Astrocyte (in vitro differentiated cells and primary cell): ENCODE data around the gene LEPROT.

Experiments
- EZH2 ChIP-seq: IDR thresholded peaks from 2 replicates; pipeline ENCODE4 v1.6.1; 2012; ENCODE audit warnings: mild to moderate bottlenecking, low read length, inconsistent platforms; ENCODE audit not compliant: insufficient read depth
- TF ChIP-seq, protein P1 (sequence below): IDR thresholded peaks from 2 replicates; pipeline ENCODE4 v1.5.1; 2011; ENCODE audit warnings: low read depth, mild to moderate bottlenecking, inconsistent platforms, low read length, moderate library complexity; ENCODE audit not compliant: insufficient read depth

DNA sequence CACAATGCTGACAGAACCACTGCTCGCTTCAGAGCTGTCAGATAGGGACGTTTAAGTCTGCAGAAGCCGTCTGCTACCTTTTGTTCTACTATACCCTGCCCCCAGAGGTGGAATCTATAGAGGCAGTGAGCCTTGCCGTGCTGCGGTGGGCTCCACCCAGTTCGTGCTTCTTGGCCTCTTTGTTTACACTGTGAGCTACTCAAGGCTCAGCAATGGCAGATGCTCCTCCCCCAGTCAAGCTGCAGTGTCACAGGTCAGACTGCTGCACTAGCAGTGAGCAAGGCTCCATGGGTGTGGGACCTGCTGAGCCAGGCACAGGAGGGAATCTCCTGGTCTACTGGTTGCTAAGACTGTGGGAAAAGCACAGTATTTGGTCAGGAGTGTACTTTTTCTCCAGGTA lies 47.1 kb downstream of the LEPROT start:
- TF ChIP-seq, protein P1, sequence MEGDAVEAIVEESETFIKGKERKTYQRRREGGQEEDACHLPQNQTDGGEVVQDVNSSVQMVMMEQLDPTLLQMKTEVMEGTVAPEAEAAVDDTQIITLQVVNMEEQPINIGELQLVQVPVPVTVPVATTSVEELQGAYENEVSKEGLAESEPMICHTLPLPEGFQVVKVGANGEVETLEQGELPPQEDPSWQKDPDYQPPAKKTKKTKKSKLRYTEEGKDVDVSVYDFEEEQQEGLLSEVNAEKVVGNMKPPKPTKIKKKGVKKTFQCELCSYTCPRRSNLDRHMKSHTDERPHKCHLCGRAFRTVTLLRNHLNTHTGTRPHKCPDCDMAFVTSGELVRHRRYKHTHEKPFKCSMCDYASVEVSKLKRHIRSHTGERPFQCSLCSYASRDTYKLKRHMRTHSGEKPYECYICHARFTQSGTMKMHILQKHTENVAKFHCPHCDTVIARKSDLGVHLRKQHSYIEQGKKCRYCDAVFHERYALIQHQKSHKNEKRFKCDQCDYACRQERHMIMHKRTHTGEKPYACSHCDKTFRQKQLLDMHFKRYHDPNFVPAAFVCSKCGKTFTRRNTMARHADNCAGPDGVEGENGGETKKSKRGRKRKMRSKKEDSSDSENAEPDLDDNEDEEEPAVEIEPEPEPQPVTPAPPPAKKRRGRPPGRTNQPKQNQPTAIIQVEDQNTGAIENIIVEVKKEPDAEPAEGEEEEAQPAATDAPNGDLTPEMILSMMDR = no peak
- TF ChIP-seq EZH2 = no peak
